Spleen (tissue), 11 donors: Measurements from ENCODE around the gene PACRG. TPM values are rescaled to one million over a fixed set of nuclear protein-coding genes. Genes with fewer than 3 reads are reported as not detected.

Source experiments
- DNase-seq: peaks from one replicate; pipeline ENCODE4 v3.0.0-alpha.2; 2020
- H3K27ac ChIP-seq, 8 donors: fragments of 200-600 bp; sonication (generic) in 7 of 8; 1 replicate in 4 of 8; 2 replicates in 4 of 8; pipeline versions ENCODE4 v1.5.0 to v1.8.0; 2016 to 2021; ENCODE audit warnings: inconsistent platforms in 4 of 8, mild to moderate bottlenecking in 4 of 8, moderate library complexity in 1 of 8
- H3K27me3 ChIP-seq, 7 donors: fragments of 200-600 bp; sonication (generic) in 6 of 7; replicated peaks in 1 of 7; 1 replicate in 4 of 7; 2 replicates in 3 of 7; pipeline versions ENCODE4 v1.5.0 to v1.8.0; 2016 to 2021; ENCODE audit warnings: inconsistent platforms in 3 of 7, mild to moderate bottlenecking in 1 of 7
- H3K36me3 ChIP-seq, 6 donors: fragments of 200-600 bp; sonication (generic) in 5 of 6; 1 replicate in 4 of 6; 2 replicates in 2 of 6; pipeline versions ENCODE4 v1.5.0 to v1.8.0; 2016 to 2021; ENCODE audit warnings: inconsistent platforms in 2 of 6
- H3K4me1 ChIP-seq, 6 donors: fragments of 200-600 bp; sonication (generic) in 5 of 6; 1 replicate in 3 of 6; 2 replicates in 3 of 6; pipeline versions ENCODE4 v1.5.0 to v1.8.0; 2016 to 2021; ENCODE audit warnings: inconsistent platforms in 3 of 6
- H3K4me3 ChIP-seq, 8 donors: fragments of 200-600 bp; sonication (generic) in 7 of 8; 1 replicate in 4 of 8; 2 replicates in 4 of 8; pipeline versions ENCODE4 v1.5.0 to v1.8.0; 2016 to 2021; ENCODE audit warnings: inconsistent platforms in 4 of 8, mild to moderate bottlenecking in 4 of 8, moderate library complexity in 2 of 8
- H3K9me3 ChIP-seq, 8 donors: fragments of 200-600 bp; sonication (generic) in 7 of 8; 1 replicate in 4 of 8; 2 replicates in 4 of 8; pipeline versions ENCODE4 v1.5.0 to v1.8.0; 2016 to 2021; ENCODE audit warnings: inconsistent platforms in 4 of 8
- POLR2A ChIP-seq, 3 donors: fragments of 450-650 bp; IDR thresholded peaks; one replicate each; pipeline ENCODE4 v1.5.1; 2017; ENCODE audit warnings: antibody characterized with exemption in 3 of 3, mild to moderate bottlenecking in 1 of 3
- POLR2AphosphoS5 ChIP-seq, 3 donors: sonication (generic); formaldehyde crosslinking; IDR thresholded peaks; one replicate each; pipeline ENCODE4 v1.5.1; 2017; ENCODE audit warnings: antibody characterized with exemption in 3 of 3
- WGBS, 5 donors: extraction: QIAGEN DNeasy Blood & Tissue Kit in 3 of 5; methylation state at CpG; one replicate each; pipeline versions ENCODE4 v1.1.5 to v1.1.7; 2013 to 2018; 5-methylcytosine and 5-hydroxymethylcytosine counted together
- intact Hi-C: fragments of 100-400 bp; cut with DNase I; formaldehyde crosslinking; loops from one replicate; pipeline ENCODE4 v1.15.0; 2023; ENCODE audit warnings: low total_unique reads
- polyA plus RNA-seq, 3 donors: library from polyadenylated mRNA; stranded (reverse); fragments of 200-250 nt; gene quantifications; one replicate each; pipeline ENCODE4 v1.2.1, GENCODE V29; 2013
- total RNA-seq, 7 donors: library from RNA; depleted of rRNA in 3 of 7; stranded (reverse); fragments of >200 nt in 3 of 7; fragmentation: NEBNext Ultra II Directional in 4 of 7; extraction: Animal tissue kit (Norgen Biotek cat#: 25700) in 4 of 7; gene quantifications; one replicate each; pipeline versions ENCODE4 v1.1.0 to v1.2.1, GENCODE V29; 2016 to 2021
- TF ChIP-seq, protein P1 (sequence below), 11 experiments: fragments of 200-600 bp in 7 of 11; fragments of 450-650 bp in 4 of 11; sonication (generic) in 4 of 11; IDR thresholded peaks in 8 of 11; conservative IDR thresholded peaks in 3 of 11; 1 replicate in 7 of 11; 2 replicates in 4 of 11; pipeline versions ENCODE4 v1.4.0 to v1.8.0; 2016 to 2021; ENCODE audit warnings: antibody characterized with exemption in 11 of 11, inconsistent platforms in 4 of 11, mild to moderate bottlenecking in 1 of 11
- donor health status: healthy with polysubstance abuse.
- donor health status: DM: no; HTN: no; CAD: no; lungs with moderate emphysema.
- donor health status: DM: no; HTN: no; CAD: no.
- donor health status: Bipolar disorder and iron deficiency.
- donor health status: healthy.
- donor health status: DM: no; HTN: no; CAD: no.
- donor health status: DM: yes; HTN: yes; CAD: no.

The PACRG gene
- total and polyA plus RNA-seq, 10 donors = 0.32 to 2.0 (median 1.0) TPM; not detected in 5

DNA sequence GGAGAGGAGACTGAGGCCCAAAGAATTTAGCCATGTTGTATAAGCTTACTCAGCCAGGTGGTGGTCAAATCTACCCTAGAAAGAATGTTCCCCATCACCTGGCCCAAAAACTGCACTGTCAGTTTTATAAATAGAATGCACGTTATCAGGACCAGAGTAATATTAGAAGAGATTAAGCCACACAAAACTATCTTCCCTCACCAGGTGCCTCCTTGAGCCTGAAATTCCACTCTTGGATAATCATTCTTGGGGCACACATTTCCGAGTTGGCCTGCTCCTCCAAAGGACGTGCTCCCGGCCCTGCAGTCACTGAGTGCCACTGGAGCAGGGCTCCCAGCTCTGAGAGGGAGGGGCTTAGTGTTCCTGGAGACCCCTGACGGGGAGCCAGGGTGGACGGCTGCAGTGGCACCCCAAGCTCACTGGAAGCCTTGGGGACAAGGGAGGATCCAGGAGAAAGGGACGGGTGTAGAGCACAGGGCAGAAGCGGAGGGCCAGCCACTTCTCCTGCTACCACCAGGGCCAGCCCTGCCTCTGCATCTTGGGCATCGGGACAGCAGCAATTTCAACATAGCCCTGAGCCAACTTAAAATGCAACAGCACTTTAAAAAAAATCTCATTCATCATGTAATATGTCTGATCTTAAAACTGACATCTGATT, 525.9 kb downstream of the PACRG start:
- H3K9me3 ChIP-seq = no peaks in the 10 kb centered on the region
- intact Hi-C loops = no loop called here
- H3K27me3 ChIP-seq = peaks cover 0 to 6% (median 0%) of the 10 kb centered on the region in 7 donors
- TF ChIP-seq, protein P1, sequence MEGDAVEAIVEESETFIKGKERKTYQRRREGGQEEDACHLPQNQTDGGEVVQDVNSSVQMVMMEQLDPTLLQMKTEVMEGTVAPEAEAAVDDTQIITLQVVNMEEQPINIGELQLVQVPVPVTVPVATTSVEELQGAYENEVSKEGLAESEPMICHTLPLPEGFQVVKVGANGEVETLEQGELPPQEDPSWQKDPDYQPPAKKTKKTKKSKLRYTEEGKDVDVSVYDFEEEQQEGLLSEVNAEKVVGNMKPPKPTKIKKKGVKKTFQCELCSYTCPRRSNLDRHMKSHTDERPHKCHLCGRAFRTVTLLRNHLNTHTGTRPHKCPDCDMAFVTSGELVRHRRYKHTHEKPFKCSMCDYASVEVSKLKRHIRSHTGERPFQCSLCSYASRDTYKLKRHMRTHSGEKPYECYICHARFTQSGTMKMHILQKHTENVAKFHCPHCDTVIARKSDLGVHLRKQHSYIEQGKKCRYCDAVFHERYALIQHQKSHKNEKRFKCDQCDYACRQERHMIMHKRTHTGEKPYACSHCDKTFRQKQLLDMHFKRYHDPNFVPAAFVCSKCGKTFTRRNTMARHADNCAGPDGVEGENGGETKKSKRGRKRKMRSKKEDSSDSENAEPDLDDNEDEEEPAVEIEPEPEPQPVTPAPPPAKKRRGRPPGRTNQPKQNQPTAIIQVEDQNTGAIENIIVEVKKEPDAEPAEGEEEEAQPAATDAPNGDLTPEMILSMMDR (IDR thresholded peaks at IDR 0.05 in 8 of 11, conservative IDR thresholded peaks at IDR 0.05 in 3 of 11) = no peak
- TF ChIP-seq POLR2AphosphoS5 (IDR thresholded peaks at IDR 0.05) = no peak
- no peaks in the 10 kb centered on the region for H3K36me3 ChIP-seq
- no peak overlapping the region for H3K27ac ChIP-seq
- no peak for DNase-seq
- peaks cover 0 to 9% (median 0%) of the 10 kb centered on the region in 6 donors for H3K4me1 ChIP-seq
- H3K4me3 ChIP-seq = no peak overlapping the region
- 76 to 93% (median 88%) methylated on average over 9 of the region's 9 CpGs for WGBS, 5 donors

DNA sequence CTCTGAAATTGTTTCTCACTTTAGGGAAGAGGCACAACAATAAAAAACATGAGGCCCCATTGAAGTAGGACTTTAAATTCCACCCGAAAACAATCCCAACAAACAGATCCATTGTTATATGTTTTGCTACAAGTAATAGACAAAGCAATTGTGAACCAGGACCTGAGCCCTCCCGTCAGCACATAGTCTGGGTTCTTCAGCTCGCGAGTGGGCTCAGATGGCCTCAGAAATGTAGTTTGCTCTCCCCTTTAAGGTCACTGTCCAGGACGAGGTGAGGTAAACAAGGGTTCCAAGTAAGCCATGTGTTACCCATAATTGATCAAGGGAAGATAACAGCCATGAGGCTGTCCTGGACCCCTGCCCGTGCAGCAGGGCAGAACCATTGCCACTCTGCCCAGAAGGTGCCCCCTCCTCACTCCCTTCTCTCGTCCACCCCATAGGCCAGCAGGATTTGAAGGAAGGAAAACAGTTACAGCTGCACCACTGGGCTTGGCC, 526.6 kb downstream of the PACRG start:
- Histone ChIP-seq H3K4me3 (no peak overlapping the region), H3K36me3 (no peaks in the 10 kb centered on the region), H3K9me3 (no peaks in the 10 kb centered on the region), H3K27ac (no peak overlapping the region), H3K27me3 (peaks cover 0 to 6% (median 0%) of the 10 kb centered on the region in 7 donors), H3K4me1 (peaks cover 0 to 9% (median 0%) of the 10 kb centered on the region in 6 donors)
- intact Hi-C loops = no loop called here
- TF ChIP-seq POLR2AphosphoS5 (IDR thresholded peaks at IDR 0.05) (no peak), POLR2A (IDR thresholded peaks at IDR 0.05) (no peak)
- TF ChIP-seq, protein P1 (IDR thresholded peaks at IDR 0.05 in 8 of 11, conservative IDR thresholded peaks at IDR 0.05 in 3 of 11) = no peak
- no peak for DNase-seq
- WGBS, 5 donors = 78 to 91% (median 82%) methylated on average over 7 of the region's 7 CpGs

DNA sequence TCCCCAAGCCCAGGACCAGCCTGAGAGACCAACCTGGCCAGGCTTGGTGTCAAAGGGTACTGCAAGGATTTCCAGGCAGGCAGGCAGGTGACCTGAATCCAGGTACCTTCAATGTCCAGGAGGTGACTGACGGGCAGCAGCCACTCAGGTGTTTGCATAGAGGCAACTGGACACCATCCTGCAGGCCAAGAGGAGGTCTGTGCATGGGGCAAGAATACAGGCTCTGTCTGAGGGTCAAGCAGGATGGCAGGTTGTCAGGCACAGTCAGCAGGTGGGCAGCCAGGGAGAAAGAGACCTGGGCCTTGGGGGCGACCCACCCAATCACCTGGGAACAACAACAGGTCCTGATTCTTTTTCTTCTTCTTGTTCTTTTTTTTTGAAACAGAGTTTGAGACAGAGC, 527.5 kb downstream of the PACRG start:
- no peaks in the 10 kb centered on the region for H3K36me3 ChIP-seq
- peaks cover 0 to 15% (median 0%) of the 10 kb centered on the region in 7 donors for H3K27me3 ChIP-seq
- H3K9me3 ChIP-seq = no peaks in the 10 kb centered on the region
- TF ChIP-seq POLR2AphosphoS5 (IDR thresholded peaks at IDR 0.05) = no peak
- TF ChIP-seq POLR2A (IDR thresholded peaks at IDR 0.05) = no peak
- TF ChIP-seq, protein P1 (IDR thresholded peaks at IDR 0.05 in 8 of 11, conservative IDR thresholded peaks at IDR 0.05 in 3 of 11) = no peak
- 82 to 96% (median 87%) methylated on average over 1 to 2 of the region's 2 CpGs for WGBS, 5 donors
- intact Hi-C loops = no loop called here
- no peak for DNase-seq
- no peak overlapping the region for H3K27ac ChIP-seq
- H3K4me1 ChIP-seq = peaks cover 0 to 8% (median 4%) of the 10 kb centered on the region in 6 donors
- H3K4me3 ChIP-seq = no peak overlapping the region

DNA sequence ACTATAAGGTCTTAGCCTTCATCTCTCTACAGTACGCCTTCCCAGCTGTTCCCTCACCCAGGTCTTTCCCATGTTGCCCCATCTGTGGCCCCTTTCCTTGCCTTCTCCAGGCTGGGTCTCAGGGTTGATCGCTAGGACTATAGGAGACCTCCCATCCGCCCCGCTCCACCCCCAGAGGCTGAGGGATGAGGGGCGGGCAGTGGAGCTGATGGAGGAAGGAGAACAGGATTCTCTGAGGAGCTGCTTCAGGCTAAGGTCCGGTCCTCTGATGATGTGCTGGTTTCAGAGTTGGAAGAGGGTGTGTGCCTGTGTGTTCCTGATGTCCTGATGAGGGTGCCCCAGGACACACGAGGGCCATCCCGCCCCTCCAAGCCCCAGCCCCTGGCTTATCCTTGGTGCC, 531.9 kb downstream of the PACRG start:
- 82 to 90% (median 88%) methylated on average over 8 of the region's 8 CpGs for WGBS, 5 donors
- no peak overlapping the region for H3K27ac ChIP-seq
- no peak for DNase-seq
- H3K4me1 ChIP-seq = peaks cover 0 to 16% (median 11%) of the 10 kb centered on the region in 6 donors
- no peaks in the 10 kb centered on the region for H3K36me3 ChIP-seq
- H3K9me3 ChIP-seq = no peaks in the 10 kb centered on the region
- peaks cover 0 to 21% (median 0%) of the 10 kb centered on the region in 7 donors for H3K27me3 ChIP-seq
- H3K4me3 ChIP-seq = peak overlapping the region in 1 of 8 donors; percentile 57
- intact Hi-C loops = no loop called here
- TF ChIP-seq POLR2A (IDR thresholded peaks at IDR 0.05) (no peak), POLR2AphosphoS5 (IDR thresholded peaks at IDR 0.05) (no peak)
- TF ChIP-seq, protein P1 (IDR thresholded peaks at IDR 0.05 in 8 of 11, conservative IDR thresholded peaks at IDR 0.05 in 3 of 11) = no peak
